Measurements from ENCODE around the gene FAM53B. TPM values are rescaled to one million over a fixed set of nuclear protein-coding genes. Genes with fewer than 3 reads are reported as not detected.

The FAM53B gene
- 10.3 to 12.8 TPM (median 12.7 TPM) in 5 replicates for total RNA-seq (2022; extraction: Qiagen RNA extraction; ENCODE audit: low read depth)

GRCh38 chr10:124744102-124745050 lies at the start of gene FAM53B:
Gene FAM53B, minus strand, starts transcription at chr10:124744378. Its CDS starts 37,665 bp downstream, at chr10:124706713.

GRCh38 chr10:124791547-124792348 lies 47.6 kb upstream of the FAM53B start, which contains the start of gene EEF1AKMT2:
Gene EEF1AKMT2, minus strand, starts transcription at chr10:124791887. Its CDS starts 54 bp downstream, at chr10:124791833.

Other genes with a start within 250 kb of the FAM53B start
- 15.1 to 21.0 TPM (median 18.2 TPM) in 5 replicates for gene EEF1AKMT2, start 47.5 kb upstream of the FAM53B start, total RNA-seq (2022; extraction: Qiagen RNA extraction; ENCODE audit: low read depth)
- gene ABRAXAS2, start 57.4 kb upstream of the FAM53B start, total RNA-seq (2022; extraction: Qiagen RNA extraction; ENCODE audit: low read depth), result 13.7 to 17.7 TPM (median 14.6 TPM) in 5 replicates
- gene ZRANB1, start 197.7 kb upstream of the FAM53B start, total RNA-seq (2022; extraction: Qiagen RNA extraction; ENCODE audit: low read depth), result 7.9 to 10.3 TPM (median 9.2 TPM) in 5 replicates

Data from A549 treated with CpdA at 1 μM for 4 hours (cell line).